ENCODE results near the gene TWIST2.

Gene TWIST2

GRCh38 chr2:238928520-238929241 lies 80.8 kb downstream of the TWIST2 start:
- H3K27ac ChIP-seq: peak overlapping the region; percentile 32 to 48

GRCh38 chr2:238929242-238930081 lies 81.6 kb downstream of the TWIST2 start:
- H3K4me3 ChIP-seq: no peak overlapping the region
- H3K4me1 ChIP-seq: peaks cover 0 to 22% (median 3%) of the 10 kb centered on the region in 4 donors
- no peaks in the 10 kb centered on the region for H3K27me3 ChIP-seq
- DNase-seq: peak; percentile 76 to 87
- no peaks in the 10 kb centered on the region for H3K36me3 ChIP-seq
- TF ChIP-seq CTCF (IDR thresholded peaks at IDR 0.05): no peak
- peak overlapping the region; percentile 32 to 48 for H3K27ac ChIP-seq
- H3K9me3 ChIP-seq: peaks cover 0 to 6% (median 0%) of the 10 kb centered on the region in 3 donors
- intact Hi-C loops (cut with DNase I; ENCODE audit: low total_unique reads): no loop called here

More at GRCh38 chr2:238928520-238929241, 80.8 kb downstream of the TWIST2 start:
- H3K9me3 ChIP-seq: peaks cover 0 to 6% (median 0%) of the 10 kb centered on the region in 3 donors
- no peak for TF ChIP-seq CTCF (IDR thresholded peaks at IDR 0.05)
- H3K36me3 ChIP-seq: no peaks in the 10 kb centered on the region
- peaks cover 0 to 22% (median 3%) of the 10 kb centered on the region in 4 donors for H3K4me1 ChIP-seq
- peak in 1 of 2 donors; percentile 65 for DNase-seq
- H3K4me3 ChIP-seq: no peak overlapping the region
- intact Hi-C loops (cut with DNase I; ENCODE audit: low total_unique reads): no loop called here
- H3K27me3 ChIP-seq: no peaks in the 10 kb centered on the region

GRCh38 chr2:238930216-238930615 lies 82.3 kb downstream of the TWIST2 start:
- H3K9me3 ChIP-seq: peaks cover 0 to 6% (median 0%) of the 10 kb centered on the region in 3 donors
- intact Hi-C loops (cut with DNase I; ENCODE audit: low total_unique reads): no loop called here
- no peak for DNase-seq
- H3K4me1 ChIP-seq: peaks cover 0 to 22% (median 3%) of the 10 kb centered on the region in 4 donors
- peak overlapping the region; percentile 32 to 48 for H3K27ac ChIP-seq
- H3K27me3 ChIP-seq: no peaks in the 10 kb centered on the region
- TF ChIP-seq CTCF (IDR thresholded peaks at IDR 0.05): no peak
- H3K4me3 ChIP-seq: no peak overlapping the region
- no peaks in the 10 kb centered on the region for H3K36me3 ChIP-seq

- peak in 1 of 2 donors; percentile 44 for DNase-seq
- peaks cover 0 to 6% (median 0%) of the 10 kb centered on the region in 3 donors for H3K9me3 ChIP-seq
- H3K27ac ChIP-seq: no peak overlapping the region
- H3K36me3 ChIP-seq: no peaks in the 10 kb centered on the region
- no peak for TF ChIP-seq CTCF (IDR thresholded peaks at IDR 0.05)
- no peaks in the 10 kb centered on the region for H3K4me1 ChIP-seq
- no peak overlapping the region for H3K4me3 ChIP-seq
- intact Hi-C loops (cut with DNase I; ENCODE audit: low total_unique reads): no loop called here
- H3K27me3 ChIP-seq: peaks cover 0 to 3% of the 10 kb centered on the region in 2 donors
Measured at GRCh38 chr2:238936162-238937052, 88.5 kb downstream of the TWIST2 start.

GRCh38 chr2:238938003-238938400 lies 90.1 kb downstream of the TWIST2 start:
- no peaks in the 10 kb centered on the region for H3K36me3 ChIP-seq
- H3K9me3 ChIP-seq: no peaks in the 10 kb centered on the region
- peak overlapping the region; percentile 5 to 27 for H3K27ac ChIP-seq
- H3K4me3 ChIP-seq: no peak overlapping the region
- intact Hi-C loops (cut with DNase I; ENCODE audit: low total_unique reads): no loop called here
- no peak for TF ChIP-seq CTCF (IDR thresholded peaks at IDR 0.05)
- H3K4me1 ChIP-seq: no peaks in the 10 kb centered on the region
- peak in 1 of 2 donors; percentile 60 for DNase-seq
- peaks cover 0 to 6% of the 10 kb centered on the region in 2 donors for H3K27me3 ChIP-seq
